Vagina (tissue), 2 donors: ENCODE measurements around the gene PLEKHA3.

Experiments
- CTCF ChIP-seq, 3 experiments: fragments of 450-650 bp in 2 of 3; fragments of 200-600 bp in 1 of 3; sonication (generic) in 1 of 3; IDR thresholded peaks; one replicate each; pipeline ENCODE4 v1.5.1; 2017 to 2019; ENCODE audit warnings: antibody characterized with exemption in 3 of 3, mild to moderate bottlenecking in 2 of 3, moderate library complexity in 2 of 3
- POLR2AphosphoS5 ChIP-seq, 2 donors: sonication (generic); formaldehyde crosslinking; IDR thresholded peaks; one replicate each; pipeline ENCODE4 v1.9.0; 2017; ENCODE audit warnings: antibody characterized with exemption in 2 of 2, mild to moderate bottlenecking in 2 of 2, low read depth in 1 of 2; ENCODE audit not compliant: insufficient read depth in 1 of 2

GRCh38 chr2:178506101-178506500 lies 25.8 kb downstream of the PLEKHA3 start:
- TF ChIP-seq CTCF (IDR thresholded peaks at IDR 0.05) = no peak
- TF ChIP-seq POLR2AphosphoS5 (IDR thresholded peaks at IDR 0.05; ENCODE audit: insufficient read depth in 1 of 2, low read depth in 1 of 2) = no peak
